Nephron progenitor cell (in vitro differentiated cells): ENCODE measurements around the gene PPP1CC.
"Not testable (repeated sequence)": the region's sequence is repeated elsewhere in the genome, so short reads cannot be mapped to it uniquely, and the experiment has no call there.

Source experiments
- DNase-seq: peaks from one replicate; pipeline ENCODE4 v3.0.0; 2021
- H3K27ac Mint-ChIP-seq: 2 replicates; pipeline ENCODE4 v1.8.0; 2021; ENCODE audit warnings: mild to moderate bottlenecking, moderate library complexity, mixed read lengths
- H3K27me3 Mint-ChIP-seq: 2 replicates; pipeline ENCODE4 v1.8.0; 2021; ENCODE audit warnings: mild to moderate bottlenecking, low read depth, mixed read lengths; ENCODE audit not compliant: poor library complexity
- H3K36me3 Mint-ChIP-seq: 2 replicates; pipeline ENCODE4 v1.8.0; 2021; ENCODE audit warnings: low read depth, mixed read lengths
- H3K4me1 Mint-ChIP-seq: 2 replicates; pipeline ENCODE4 v1.8.0; 2021; ENCODE audit warnings: mixed read lengths
- H3K4me3 Mint-ChIP-seq: 2 replicates; pipeline ENCODE4 v1.8.0; 2021; ENCODE audit warnings: mild to moderate bottlenecking, moderate library complexity, mixed read lengths
- H3K9me3 Mint-ChIP-seq: 2 replicates; pipeline ENCODE4 v1.8.0; 2021; ENCODE audit warnings: mild to moderate bottlenecking, moderate library complexity, mixed read lengths
- CTCF ChIP-seq: fragments of 200-600 bp; sonication (generic); IDR thresholded peaks from 2 replicates; pipeline ENCODE4 v1.5.0; 2021; ENCODE audit warnings: antibody characterized with exemption

PPP1CC gene

DNA sequence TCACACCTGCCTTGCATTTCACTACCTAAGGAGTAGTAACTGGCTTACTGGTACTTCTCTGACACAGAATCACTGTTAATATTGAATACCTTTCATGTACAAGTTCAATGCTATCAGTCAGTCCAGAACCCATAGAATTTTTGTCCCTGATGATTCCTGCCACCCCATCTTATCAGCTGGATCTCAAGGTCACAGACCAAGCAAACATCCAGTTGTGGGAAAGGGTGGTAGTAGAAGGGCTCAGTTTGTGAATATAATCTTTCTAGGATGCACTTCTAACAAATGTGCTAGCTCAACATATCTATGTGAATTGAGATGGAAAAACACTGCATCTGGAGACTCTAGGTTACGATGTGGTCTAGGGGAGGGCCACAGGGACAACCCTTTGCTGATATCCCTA, 14.1 kb downstream of the PPP1CC start:
- no peak for TF ChIP-seq CTCF
- H3K9me3 Mint-ChIP-seq, result no peaks in the 10 kb centered on the region
- DNase-seq, result no peak
- no peaks in the 10 kb centered on the region for H3K27me3 Mint-ChIP-seq
- no peak overlapping the region for H3K27ac Mint-ChIP-seq
- H3K4me3 Mint-ChIP-seq, result no peak overlapping the region
- H3K36me3 Mint-ChIP-seq, result peaks cover 82% of the 10 kb centered on the region
- peaks cover 28% of the 10 kb centered on the region for H3K4me1 Mint-ChIP-seq

GRCh38 chr12:110726708-110727369, 15.9 kb downstream of the PPP1CC start:
- H3K9me3 Mint-ChIP-seq, result no peaks in the 10 kb centered on the region
- no peak overlapping the region for H3K4me3 Mint-ChIP-seq
- H3K27ac Mint-ChIP-seq, result peak overlapping the region; percentile 83
- DNase-seq, result no peak
- H3K4me1 Mint-ChIP-seq, result peaks cover 18% of the 10 kb centered on the region
- peaks cover 89% of the 10 kb centered on the region for H3K36me3 Mint-ChIP-seq
- no peaks in the 10 kb centered on the region for H3K27me3 Mint-ChIP-seq
- no peak for TF ChIP-seq CTCF

- DNase-seq, result no peak
- no peaks in the 10 kb centered on the region for H3K9me3 Mint-ChIP-seq
- H3K36me3 Mint-ChIP-seq, result peaks cover 90% of the 10 kb centered on the region
- H3K27me3 Mint-ChIP-seq, result no peaks in the 10 kb centered on the region
- no peak overlapping the region for H3K4me3 Mint-ChIP-seq
- peaks cover 16% of the 10 kb centered on the region for H3K4me1 Mint-ChIP-seq
- H3K27ac Mint-ChIP-seq, result peak overlapping the region; percentile 63
- no peak for TF ChIP-seq CTCF
Measured at GRCh38 chr12:110726028-110726427, 16.7 kb downstream of the PPP1CC start.

DNA sequence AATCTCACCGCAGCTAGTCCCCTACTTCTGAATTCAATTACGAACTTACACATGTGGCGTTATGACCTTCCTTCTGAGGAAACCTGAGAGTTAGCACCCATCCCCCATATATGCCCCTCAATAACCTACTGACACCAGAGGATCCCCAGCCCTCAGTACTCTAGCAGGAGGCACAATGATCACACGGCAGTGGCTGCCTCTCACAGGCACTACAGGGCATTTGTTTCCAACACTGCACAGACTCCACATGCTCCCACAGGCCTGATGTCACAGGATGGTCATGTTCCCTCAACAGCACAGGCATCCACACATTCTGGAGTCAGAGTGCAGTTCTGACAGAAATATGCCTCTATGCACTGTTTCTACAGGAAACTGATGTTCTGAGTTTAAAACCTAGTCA, 17.4 kb downstream of the PPP1CC start:
- Mint-ChIP-seq H3K9me3 (no peaks in the 10 kb centered on the region), H3K4me3 (no peak overlapping the region), H3K36me3 (peaks cover 91% of the 10 kb centered on the region), H3K4me1 (peaks cover 16% of the 10 kb centered on the region), H3K27me3 (no peaks in the 10 kb centered on the region), H3K27ac (peak overlapping the region; percentile 86)
- no peak for DNase-seq
- no peak for TF ChIP-seq CTCF

- peak overlapping the region; percentile 10 for H3K27ac Mint-ChIP-seq
- H3K9me3 Mint-ChIP-seq, H3K4me3 Mint-ChIP-seq, H3K27me3 Mint-ChIP-seq, DNase-seq: not testable (repeated sequence)
- peaks cover 94% of the 10 kb centered on the region for H3K36me3 Mint-ChIP-seq
- peaks cover 16% of the 10 kb centered on the region for H3K4me1 Mint-ChIP-seq
Measured at GRCh38 chr12:110722892-110723291, 19.8 kb downstream of the PPP1CC start.

DNA sequence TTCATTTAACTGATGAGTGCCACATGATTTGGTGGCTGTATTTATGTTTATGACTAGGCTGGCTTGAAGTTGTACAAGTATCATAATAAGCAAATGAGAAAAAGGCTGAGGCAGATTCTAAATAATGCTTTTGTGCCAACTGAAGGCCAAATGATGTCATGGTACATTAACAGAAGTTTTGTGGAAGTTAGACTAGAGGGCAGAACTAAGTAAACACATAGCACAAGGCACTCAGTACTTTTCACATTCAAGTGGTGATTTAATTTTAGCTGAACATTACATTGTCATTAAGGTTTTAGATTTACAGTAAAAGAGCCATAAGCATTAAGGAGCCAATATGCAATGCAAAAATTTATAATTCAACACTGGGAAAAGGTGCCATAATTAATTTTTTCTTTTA, 21.1 kb downstream of the PPP1CC start:
- no peaks in the 10 kb centered on the region for H3K27me3 Mint-ChIP-seq
- DNase-seq, result no peak
- H3K36me3 Mint-ChIP-seq, result peaks cover 94% of the 10 kb centered on the region
- no peak overlapping the region for H3K27ac Mint-ChIP-seq
- peaks cover 11% of the 10 kb centered on the region for H3K4me1 Mint-ChIP-seq
- H3K9me3 Mint-ChIP-seq, result no peaks in the 10 kb centered on the region
- no peak overlapping the region for H3K4me3 Mint-ChIP-seq
- no peak for TF ChIP-seq CTCF
